ENCODE results near the gene DARS2. TPM values are rescaled to one million over a fixed set of nuclear protein-coding genes. Genes with fewer than 3 reads are reported as not detected.
A peak's percentile ranks its signal among the peaks of the same experiment; 100 is the strongest.

DARS2 gene
- 10 to 100 TPM; 13.4 to 13.5 TPM for total RNA-seq
- 1 to 10 TPM; 3.6 to 9.7 TPM for polyA plus RNA-seq

- CTCF ChIA-PET (ENCODE audit: partially characterized antibody): interaction anchor here (0.7 to 7.2 kb wide), 14 partner anchors 42 to 1081 kb away, joined by 3 to 70 read pairs (median 4); partner anchors contain the start of gene ZBTB37
- POLR2A ChIA-PET (ENCODE audit: partially characterized antibody): interaction anchor here (1.0 to 3.5 kb wide), 17 partner anchors 13 to 1982 kb away, joined by 3 to 81 read pairs (median 7); partner anchors contain the start of genes CACYBP, GAS5, KLHL20 and PRDX6
- H3K4me3 ChIP-seq (ENCODE audit: low read length in 2 of 2): peak within 1 kb of the TSS; percentile 93 to 95
These were observed at the start of gene DARS2, which contains the start of gene CENPL for GRCh38 chr1:173824315-173825081. DARS2 (plus strand) TSS chr1:173824673; CDS start chr1:173825230, 557 bp downstream. CENPL (minus strand) TSS chr1:173824883; CDS start chr1:173811299, 13,584 bp downstream.

GRCh38 chr1:173775578-173776226 is 48.8 kb upstream of the DARS2 start:
- H3K27me3 Mint-ChIP-seq: no peaks in the 10 kb centered on the region
- H3K9me3 Mint-ChIP-seq: no peaks in the 10 kb centered on the region
- Histone ChIP-seq H3K9me3 (ENCODE audit: control insufficient read depth in 1 of 2, low read length in 2 of 2) (no peaks in the 10 kb centered on the region), H3K4me1 (ENCODE audit: insufficient read depth, low read length) (no peaks in the 10 kb centered on the region), H3K36me3 (ENCODE audit: insufficient read depth, low read length) (peaks cover 30% of the 10 kb centered on the region), H3K27me3 (ENCODE audit: insufficient read depth, low read length) (no peaks in the 10 kb centered on the region), H3K4me3 (ENCODE audit: low read length in 2 of 2) (no peak overlapping the region), H3K27ac (ENCODE audit: low read depth, low read length) (no peak overlapping the region)
- H3K4me3 Mint-ChIP-seq: no peak overlapping the region
- peaks cover 0 to 8% (median 4%) of the 10 kb centered on the region in 4 donors for H3K4me1 Mint-ChIP-seq
- intact Hi-C loops (cut with micrococcal nuclease): loop anchor here (5.0 kb wide), 1 partner anchor 343 kb away; no protein-coding TSS in a partner anchor
- no peak for DNase-seq
- peaks cover 60 to 77% of the 10 kb centered on the region in 2 donors for H3K36me3 Mint-ChIP-seq
- CTCF ChIA-PET (ENCODE audit: partially characterized antibody): no interaction called here
- H3K27ac Mint-ChIP-seq: peak overlapping the region in 3 of 7 donors; percentile 34 to 84 (median 58)
- POLR2A ChIA-PET (ENCODE audit: partially characterized antibody): no interaction called here

More at GRCh38 chr1:173824315-173825081, at the start of gene DARS2, which contains the start of gene CENPL:
- Mint-ChIP-seq H3K4me1 (peaks cover 27 to 46% (median 33%) of the 10 kb centered on the region in 4 donors), H3K9me3 (no peaks in the 10 kb centered on the region), H3K27me3 (no peaks in the 10 kb centered on the region), H3K4me3 (peak within 1 kb of the TSS; percentile 93 to 99 (median 97)), H3K27ac (peak within 1 kb of the TSS; percentile 97 to 99 (median 97)), H3K36me3 (peaks cover 4 to 12% of the 10 kb centered on the region in 2 donors)
- intact Hi-C loops (cut with micrococcal nuclease): loop anchor here (1.0 to 10.0 kb wide), 6 partner anchors 44 to 1290 kb away; partner anchors contain the start of genes CACYBP, KLHL20, SUCO and ZBTB37
- Histone ChIP-seq H3K4me1 (ENCODE audit: insufficient read depth, low read length) (peaks cover 18% of the 10 kb centered on the region), H3K9me3 (ENCODE audit: control insufficient read depth in 1 of 2, low read length in 2 of 2) (no peaks in the 10 kb centered on the region), H3K36me3 (ENCODE audit: insufficient read depth, low read length) (no peaks in the 10 kb centered on the region), H3K27me3 (ENCODE audit: insufficient read depth, low read length) (no peaks in the 10 kb centered on the region), H3K27ac (ENCODE audit: low read depth, low read length) (peak within 1 kb of the TSS; percentile 79)
- peak; percentile 92 to 96 (median 93) for DNase-seq

- no peak for DNase-seq
These were observed 44.5 kb upstream of the DARS2 start for GRCh38 chr1:173779936-173780335.

GRCh38 chr1:173784997-173785396 is 39.5 kb upstream of the DARS2 start:
- Mint-ChIP-seq H3K36me3 (peaks cover 37 to 62% of the 10 kb centered on the region in 2 donors), H3K4me1 (peaks cover 0 to 2% (median 0%) of the 10 kb centered on the region in 4 donors), H3K4me3 (no peak overlapping the region), H3K9me3 (no peaks in the 10 kb centered on the region), H3K27me3 (no peaks in the 10 kb centered on the region), H3K27ac (no peak overlapping the region)
- Histone ChIP-seq H3K4me1 (ENCODE audit: insufficient read depth, low read length) (no peaks in the 10 kb centered on the region), H3K9me3 (ENCODE audit: control insufficient read depth in 1 of 2, low read length in 2 of 2) (no peaks in the 10 kb centered on the region), H3K4me3 (ENCODE audit: low read length in 2 of 2) (no peak overlapping the region), H3K27me3 (ENCODE audit: insufficient read depth, low read length) (no peaks in the 10 kb centered on the region), H3K36me3 (ENCODE audit: insufficient read depth, low read length) (peaks cover 36% of the 10 kb centered on the region), H3K27ac (ENCODE audit: low read depth, low read length) (no peak overlapping the region)
- POLR2A ChIA-PET (ENCODE audit: partially characterized antibody): no interaction called here
- intact Hi-C loops (cut with micrococcal nuclease): no loop called here
- CTCF ChIA-PET (ENCODE audit: partially characterized antibody): interaction anchor here (0.7 kb wide), 1 partner anchor 356 kb away, joined by 3 read pairs; no protein-coding TSS in a partner anchor
- DNase-seq: no peak

More at GRCh38 chr1:173779936-173780335, 44.5 kb upstream of the DARS2 start:
- Histone ChIP-seq H3K4me1 (ENCODE audit: insufficient read depth, low read length) (no peaks in the 10 kb centered on the region), H3K27ac (ENCODE audit: low read depth, low read length) (no peak overlapping the region), H3K4me3 (ENCODE audit: low read length in 2 of 2) (no peak overlapping the region), H3K9me3 (ENCODE audit: control insufficient read depth in 1 of 2, low read length in 2 of 2) (no peaks in the 10 kb centered on the region), H3K27me3 (ENCODE audit: insufficient read depth, low read length) (no peaks in the 10 kb centered on the region), H3K36me3 (ENCODE audit: insufficient read depth, low read length) (peaks cover 47% of the 10 kb centered on the region)
- peaks cover 0 to 6% (median 2%) of the 10 kb centered on the region in 4 donors for H3K4me1 Mint-ChIP-seq
- H3K27ac Mint-ChIP-seq: peak overlapping the region in 2 of 7 donors; percentile 42 to 74
- no peak overlapping the region for H3K4me3 Mint-ChIP-seq
- no peaks in the 10 kb centered on the region for H3K27me3 Mint-ChIP-seq
- H3K9me3 Mint-ChIP-seq: no peaks in the 10 kb centered on the region
- H3K36me3 Mint-ChIP-seq: peaks cover 65 to 86% of the 10 kb centered on the region in 2 donors
- intact Hi-C loops (cut with micrococcal nuclease): loop anchor here (5.0 kb wide), 1 partner anchor 348 kb away; no protein-coding TSS in a partner anchor
- ChIA-PET CTCF (ENCODE audit: partially characterized antibody) (interaction anchor here (1.4 kb wide), 1 partner anchor 350 kb away, joined by 8 read pairs; no protein-coding TSS in a partner anchor), POLR2A (ENCODE audit: partially characterized antibody) (interaction anchor here (0.9 kb wide), 1 partner anchor 8 kb away, joined by 3 read pairs; no protein-coding TSS in a partner anchor)

GRCh38 chr1:173789841-173790240 is 34.6 kb upstream of the DARS2 start:
- CTCF ChIA-PET (ENCODE audit: partially characterized antibody): no interaction called here
- Mint-ChIP-seq H3K27ac (peak overlapping the region in 2 of 7 donors; percentile 9 to 38), H3K4me3 (no peak overlapping the region), H3K4me1 (peaks cover 0 to 4% (median 0%) of the 10 kb centered on the region in 4 donors), H3K27me3 (no peaks in the 10 kb centered on the region), H3K36me3 (peaks cover 16 to 22% of the 10 kb centered on the region in 2 donors), H3K9me3 (peaks cover 0 to 2% (median 0%) of the 10 kb centered on the region in 8 donors)
- no peak for DNase-seq
- Histone ChIP-seq H3K4me1 (ENCODE audit: insufficient read depth, low read length) (no peaks in the 10 kb centered on the region), H3K27ac (ENCODE audit: low read depth, low read length) (no peak overlapping the region), H3K27me3 (ENCODE audit: insufficient read depth, low read length) (no peaks in the 10 kb centered on the region), H3K4me3 (ENCODE audit: low read length in 2 of 2) (no peak overlapping the region), H3K9me3 (ENCODE audit: control insufficient read depth in 1 of 2, low read length in 2 of 2) (no peaks in the 10 kb centered on the region), H3K36me3 (ENCODE audit: insufficient read depth, low read length) (peaks cover 7% of the 10 kb centered on the region)
- intact Hi-C loops (cut with micrococcal nuclease): no loop called here
- POLR2A ChIA-PET (ENCODE audit: partially characterized antibody): no interaction called here

GRCh38 chr1:173798078-173798477 is 26.4 kb upstream of the DARS2 start:
- Mint-ChIP-seq H3K27me3 (no peaks in the 10 kb centered on the region), H3K4me3 (no peak overlapping the region), H3K4me1 (peaks cover 0 to 1% (median 0%) of the 10 kb centered on the region in 4 donors), H3K27ac (peak overlapping the region in 1 of 7 donors; percentile 75), H3K9me3 (peaks cover 0 to 8% (median 0%) of the 10 kb centered on the region in 8 donors), H3K36me3 (peaks cover 11 to 15% of the 10 kb centered on the region in 2 donors)
- Histone ChIP-seq H3K9me3 (ENCODE audit: control insufficient read depth in 1 of 2, low read length in 2 of 2) (no peaks in the 10 kb centered on the region), H3K27ac (ENCODE audit: low read depth, low read length) (no peak overlapping the region), H3K27me3 (ENCODE audit: insufficient read depth, low read length) (no peaks in the 10 kb centered on the region), H3K4me1 (ENCODE audit: insufficient read depth, low read length) (no peaks in the 10 kb centered on the region), H3K4me3 (ENCODE audit: low read length in 2 of 2) (no peak overlapping the region), H3K36me3 (ENCODE audit: insufficient read depth, low read length) (peaks cover 4% of the 10 kb centered on the region)
- CTCF ChIA-PET (ENCODE audit: partially characterized antibody): no interaction called here
- intact Hi-C loops (cut with micrococcal nuclease): no loop called here
- DNase-seq: no peak
- POLR2A ChIA-PET (ENCODE audit: partially characterized antibody): interaction anchor here (0.6 kb wide), 1 partner anchor 1991 kb away, joined by 3 read pairs; no protein-coding TSS in a partner anchor
